Activated CD4-positive, alpha-beta T cell treated with anti-CD3 and anti-CD28 coated beads, Interleukin-2, Interleukin-6, amounts not matched to agents 100 ng/mL and 50 ng/mL, durations not matched to agents 16 hours and 8 hours (primary cell): ENCODE measurements around the gene ZNF629.

ENCODE experiments used
- DNase-seq: peaks from one replicate; pipeline ENCODE4 v3.0.0-alpha.2; 2020

Gene ZNF629

GRCh38 chr16:30747331-30747730 is 39.7 kb downstream of the ZNF629 start:
- no peak for DNase-seq

DNA sequence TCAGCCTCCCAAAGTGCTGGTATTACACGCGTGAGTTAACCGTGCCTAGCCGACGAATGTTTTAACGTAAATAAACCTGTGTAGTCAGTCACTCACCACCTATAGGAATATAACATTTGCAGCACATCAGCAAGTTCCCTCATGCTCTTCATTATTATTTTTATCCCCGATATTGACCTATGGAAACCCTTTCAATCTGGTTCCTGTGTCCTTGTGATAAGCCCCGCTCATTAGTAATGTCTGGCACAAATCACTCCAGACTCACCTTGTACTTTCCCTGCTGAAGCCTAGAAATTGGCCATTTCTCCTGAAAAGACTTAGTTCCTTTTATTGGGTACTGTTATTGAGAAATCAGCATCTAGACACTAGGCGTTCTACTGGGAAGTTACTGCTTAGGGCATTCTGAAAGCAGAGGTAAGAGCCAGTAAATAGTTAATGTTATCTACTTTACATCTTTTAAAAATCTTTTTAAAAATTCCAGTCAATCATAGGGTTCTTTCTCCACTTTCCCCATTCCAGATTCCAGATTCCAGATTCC is 40.3 kb downstream of the ZNF629 start:
- DNase-seq = no peak

- DNase-seq = no peak
Measured at GRCh38 chr16:30745082-30745481, 41.9 kb downstream of the ZNF629 start.

DNA sequence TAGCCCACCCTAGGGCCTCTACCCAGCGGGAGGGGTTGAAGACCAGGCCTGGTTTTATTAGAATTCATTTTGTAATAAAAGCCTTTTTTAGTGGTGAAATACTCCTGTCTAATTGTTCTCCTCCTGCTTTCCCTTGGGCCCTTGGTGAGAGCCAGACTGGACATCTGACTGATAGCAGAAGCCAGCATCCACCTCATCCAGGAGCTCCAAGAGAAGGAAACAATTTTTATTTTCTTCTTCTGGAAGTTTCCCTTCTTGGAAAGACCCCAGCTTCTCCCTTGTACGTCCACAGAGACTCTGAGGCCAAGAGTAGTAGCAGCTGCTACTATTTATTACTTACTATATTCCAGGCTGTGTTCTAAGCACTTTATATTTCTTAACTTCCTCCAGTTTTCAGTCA is 42.8 kb downstream of the ZNF629 start:
- no peak for DNase-seq

DNA sequence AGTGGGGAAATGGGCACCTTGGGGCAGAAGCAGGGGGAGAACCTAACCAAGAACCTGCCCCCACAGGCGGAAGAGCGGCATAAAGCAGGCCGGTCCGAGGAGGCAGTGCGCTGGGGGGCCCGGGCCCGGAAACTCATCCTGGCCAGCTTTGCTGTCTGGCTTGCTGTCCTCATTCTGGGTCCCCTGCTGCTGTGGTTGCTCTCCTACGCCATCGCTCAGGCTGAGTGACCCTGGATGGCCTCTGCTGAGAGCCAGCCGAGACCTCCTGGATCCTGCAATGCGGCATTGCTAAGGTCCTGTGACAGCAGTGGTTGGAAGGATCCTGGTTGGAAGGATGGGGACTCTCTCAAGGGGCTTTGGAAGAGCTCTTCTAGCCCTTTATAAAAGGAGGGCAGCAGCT is 43.3 kb downstream of the ZNF629 start:
- DNase-seq = no peak

DNA sequence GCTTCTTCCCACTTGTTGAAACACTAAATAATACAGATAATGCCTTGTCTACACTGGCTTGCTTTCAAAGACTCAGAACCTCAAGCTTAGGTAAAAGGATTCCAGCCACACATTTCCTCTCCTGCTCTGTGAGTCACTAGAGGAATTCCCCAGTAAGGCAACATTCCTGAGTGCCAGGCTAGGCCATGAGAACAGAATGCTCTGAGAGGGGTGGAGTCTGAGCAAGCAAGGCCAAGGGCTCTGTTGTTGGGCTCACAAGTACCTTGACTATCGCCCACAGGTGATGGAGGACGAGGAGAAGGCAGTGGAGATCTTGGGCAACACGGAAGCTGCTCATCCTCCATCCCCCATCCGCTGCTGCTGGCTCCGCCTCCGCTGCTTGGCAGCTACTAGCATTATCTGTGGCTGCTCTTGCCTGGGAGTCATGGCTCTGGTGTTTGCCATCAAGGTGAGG is 45.5 kb downstream of the ZNF629 start:
- no peak for DNase-seq

DNA sequence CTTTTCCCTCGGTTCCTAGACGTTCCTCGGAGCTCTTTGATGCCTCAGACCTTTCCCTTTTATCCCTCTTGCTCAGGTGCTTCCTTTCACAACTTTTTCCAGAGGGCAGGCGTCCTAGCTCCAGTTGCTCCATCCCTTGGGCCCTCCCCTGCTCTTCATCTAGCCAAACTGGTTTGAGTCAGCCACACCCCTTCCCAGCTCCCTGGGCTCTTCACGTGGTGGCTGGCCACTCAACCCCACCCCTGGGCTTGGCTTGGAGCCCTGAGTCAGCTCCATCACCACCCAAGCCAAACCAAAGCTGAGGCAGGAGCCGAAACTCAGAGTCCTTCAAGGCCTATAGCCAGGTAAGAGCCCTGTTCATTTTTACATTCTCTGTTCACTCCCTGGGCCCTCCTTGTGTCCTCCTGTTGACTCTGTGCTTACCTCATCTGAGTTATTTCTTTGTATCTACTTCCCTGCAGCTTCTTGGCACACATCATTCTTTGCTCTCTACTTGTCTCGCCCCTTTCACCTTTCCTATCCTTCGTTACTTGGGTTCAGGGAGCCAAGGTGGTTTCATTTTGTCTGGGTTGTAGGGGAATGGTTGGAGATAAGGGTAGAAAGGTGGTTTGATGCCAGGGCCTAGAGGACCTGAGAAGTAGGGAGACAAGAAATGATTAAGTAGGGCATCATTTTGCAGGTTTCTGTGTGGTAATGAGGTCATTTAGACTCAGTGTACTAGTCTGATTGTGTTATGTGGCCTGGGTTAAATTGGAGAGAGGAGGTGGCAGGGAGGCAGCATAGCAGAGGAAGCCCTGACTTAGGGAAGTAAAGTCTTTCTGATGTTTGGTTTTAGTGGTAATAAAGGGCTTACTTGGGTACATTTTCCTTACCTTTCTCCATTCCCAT is 46.4 kb downstream of the ZNF629 start:
- DNase-seq = peak; percentile 12

DNA sequence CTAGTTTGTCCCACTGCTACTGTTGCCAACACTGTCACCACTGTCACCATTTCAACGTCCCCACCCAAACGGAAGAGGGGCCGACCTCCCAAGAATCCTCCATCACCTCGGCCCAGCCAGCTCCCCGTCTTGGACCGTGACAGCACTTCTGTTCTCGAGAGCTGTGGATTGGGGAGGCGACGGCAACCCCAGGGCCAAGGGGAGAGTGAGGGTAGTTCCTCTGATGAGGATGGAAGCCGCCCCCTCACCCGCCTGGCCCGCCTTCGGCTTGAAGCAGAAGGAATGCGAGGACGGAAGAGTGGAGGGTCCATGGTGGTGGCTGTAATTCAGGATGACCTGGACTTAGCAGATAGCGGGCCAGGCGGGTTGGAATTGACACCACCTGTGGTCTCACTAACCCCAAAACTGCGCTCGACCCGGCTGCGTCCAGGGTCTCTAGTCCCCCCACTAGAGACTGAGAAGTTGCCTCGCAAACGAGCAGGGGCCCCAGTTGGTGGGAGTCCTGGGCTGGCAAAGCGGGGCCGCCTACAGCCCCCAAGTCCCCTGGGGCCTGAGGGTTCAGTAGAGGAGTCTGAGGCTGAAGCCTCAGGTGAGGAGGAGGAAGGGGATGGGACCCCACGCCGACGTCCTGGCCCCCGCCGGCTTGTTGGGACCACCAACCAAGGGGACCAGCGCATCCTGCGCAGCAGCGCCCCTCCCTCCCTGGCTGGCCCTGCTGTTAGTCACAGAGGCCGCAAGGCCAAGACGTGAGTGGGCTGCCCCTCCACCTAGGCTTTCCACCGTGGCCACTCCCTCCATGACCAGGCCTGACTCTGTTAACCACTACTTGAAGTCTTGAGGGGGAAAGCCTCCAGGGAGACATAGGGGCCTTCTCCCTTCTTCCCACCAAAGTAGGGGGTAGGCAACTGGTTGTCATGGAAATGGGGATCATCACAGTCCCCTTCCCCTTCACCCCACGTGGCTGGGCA is 47.7 kb downstream of the ZNF629 start:
- DNase-seq = no peak

DNA sequence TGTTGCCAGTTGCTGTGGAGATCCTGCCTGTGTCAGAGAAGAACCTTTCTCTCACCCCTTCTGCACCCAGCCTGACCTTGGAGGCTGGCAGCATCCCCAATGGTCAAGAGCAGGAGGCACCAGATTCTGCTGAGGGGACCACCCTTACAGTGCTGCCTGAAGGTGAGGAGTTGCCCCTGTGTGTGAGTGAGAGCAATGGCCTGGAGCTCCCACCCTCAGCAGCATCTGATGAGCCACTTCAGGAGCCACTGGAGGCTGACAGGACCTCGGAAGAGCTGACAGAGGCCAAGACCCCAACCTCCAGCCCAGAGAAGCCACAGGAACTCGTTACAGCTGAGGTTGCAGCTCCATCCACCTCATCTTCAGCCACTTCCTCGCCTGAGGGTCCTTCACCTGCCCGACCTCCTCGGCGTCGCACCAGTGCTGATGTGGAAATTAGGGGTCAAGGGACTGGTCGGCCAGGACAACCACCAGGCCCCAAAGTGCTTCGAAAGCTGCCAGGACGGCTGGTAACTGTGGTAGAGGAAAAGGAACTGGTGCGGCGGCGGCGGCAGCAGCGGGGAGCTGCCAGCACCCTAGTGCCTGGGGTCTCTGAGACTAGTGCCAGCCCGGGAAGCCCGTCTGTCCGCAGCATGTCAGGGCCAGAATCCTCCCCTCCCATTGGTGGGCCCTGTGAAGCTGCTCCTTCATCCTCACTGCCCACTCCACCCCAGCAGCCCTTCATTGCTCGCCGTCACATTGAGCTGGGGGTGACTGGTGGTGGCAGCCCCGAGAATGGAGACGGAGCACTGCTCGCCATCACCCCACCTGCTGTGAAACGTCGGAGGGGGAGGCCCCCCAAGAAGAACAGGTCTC is 49.0 kb downstream of the ZNF629 start:
- no peak for DNase-seq

DNA sequence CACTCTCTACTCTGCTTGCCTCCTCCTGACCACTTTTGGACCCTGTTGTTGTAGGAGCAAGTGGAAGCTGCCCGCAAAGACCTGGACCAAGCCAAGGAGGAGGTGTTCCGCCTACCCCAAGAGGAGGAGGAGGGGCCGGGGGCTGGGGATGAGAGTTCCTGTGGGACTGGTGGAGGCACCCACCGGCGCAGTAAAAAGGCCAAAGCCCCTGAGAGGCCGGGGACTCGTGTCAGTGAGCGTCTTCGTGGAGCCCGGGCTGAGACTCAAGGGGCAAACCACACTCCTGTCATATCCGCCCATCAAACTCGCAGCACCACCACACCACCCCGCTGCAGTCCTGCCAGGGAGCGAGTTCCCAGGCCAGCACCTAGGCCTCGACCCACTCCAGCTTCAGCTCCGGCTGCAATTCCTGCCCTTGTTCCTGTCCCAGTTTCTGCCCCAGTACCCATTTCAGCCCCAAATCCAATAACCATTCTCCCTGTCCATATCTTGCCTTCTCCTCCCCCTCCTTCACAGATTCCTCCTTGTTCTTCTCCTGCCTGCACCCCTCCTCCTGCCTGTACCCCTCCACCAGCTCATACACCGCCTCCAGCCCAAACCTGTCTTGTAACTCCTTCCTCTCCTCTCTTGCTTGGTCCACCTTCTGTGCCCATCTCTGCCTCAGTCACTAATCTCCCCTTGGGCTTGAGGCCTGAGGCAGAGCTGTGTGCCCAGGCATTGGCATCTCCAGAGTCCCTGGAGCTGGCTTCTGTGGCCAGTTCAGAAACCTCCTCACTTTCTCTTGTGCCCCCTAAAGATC is 49.8 kb downstream of the ZNF629 start:
- no peak for DNase-seq

- DNase-seq = peak; percentile 21
Measured at GRCh38 chr16:30731411-30731810, 55.6 kb downstream of the ZNF629 start.

- DNase-seq = no peak
Measured at GRCh38 chr16:30728899-30729672, 57.9 kb downstream of the ZNF629 start.
